UCSD-AML1 (cell line): ENCODE measurements around the gene WFDC10A.
"Not testable (repeated sequence)": the region's sequence is repeated elsewhere in the genome, so short reads cannot be mapped to it uniquely, and the experiment has no call there.

Experiments used
- DNase-seq: peaks from one replicate; lab custom pipeline; 2025; ENCODE audit not compliant: unreplicated experiment; lab: John Stamatoyannopoulos, UW

The WFDC10A gene

DNA sequence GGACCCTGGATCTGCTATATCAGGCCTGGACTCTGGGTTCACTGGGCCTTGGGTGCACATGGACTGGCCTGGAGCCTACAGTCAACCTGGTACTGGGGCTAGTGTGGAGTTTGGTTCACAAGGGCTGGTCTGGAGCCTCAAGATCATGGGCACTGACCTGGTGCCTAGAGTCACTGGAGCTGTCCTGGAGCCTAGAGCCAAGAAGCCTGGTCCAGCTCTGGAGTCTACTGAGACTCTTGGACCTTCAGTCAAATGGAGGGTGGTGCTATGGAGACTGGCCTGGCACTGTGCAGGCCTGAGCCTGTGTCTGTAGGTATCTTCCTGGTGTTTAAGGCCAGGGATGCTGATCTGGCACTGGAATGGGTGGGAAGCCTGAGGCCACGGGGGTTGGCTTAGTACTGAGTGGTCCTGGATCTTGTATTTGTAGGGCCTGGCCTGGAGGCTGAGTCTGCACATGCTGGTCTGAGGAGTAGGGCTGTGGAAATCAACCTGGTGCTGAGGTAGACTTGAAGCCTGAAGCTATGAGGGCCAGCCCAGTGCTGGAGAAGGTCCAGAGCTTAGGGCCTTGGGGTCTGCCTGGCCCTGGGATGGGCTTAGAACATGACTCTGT, 18.0 kb downstream of the WFDC10A start:
- DNase-seq: no peak

DNA sequence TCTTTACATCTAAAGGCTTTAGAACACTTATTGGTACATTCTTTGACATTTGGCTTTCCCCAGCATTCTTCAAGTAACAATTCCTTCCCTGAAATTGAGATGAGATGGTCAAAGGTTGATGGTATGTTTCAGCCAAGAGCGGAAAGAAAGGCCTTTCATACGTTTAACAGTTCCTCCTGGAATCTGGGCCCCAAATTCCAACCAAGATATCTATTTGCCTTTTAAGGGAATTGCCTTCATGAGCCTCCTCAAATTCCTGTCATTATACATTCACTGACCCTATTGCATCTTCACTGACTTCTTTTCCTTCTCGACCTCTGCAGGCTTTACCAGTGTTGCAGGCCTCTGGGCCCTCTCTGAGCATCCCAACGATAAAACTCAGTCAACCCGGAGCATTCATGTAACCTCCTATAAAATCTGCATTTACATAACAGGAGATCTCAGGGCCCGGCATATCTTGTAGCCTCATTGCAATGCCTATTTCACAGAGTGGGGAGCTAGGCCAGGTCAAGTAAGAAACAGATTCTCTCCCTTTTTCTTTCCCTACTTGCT, 19.8 kb downstream of the WFDC10A start:
- DNase-seq: no peak

DNA sequence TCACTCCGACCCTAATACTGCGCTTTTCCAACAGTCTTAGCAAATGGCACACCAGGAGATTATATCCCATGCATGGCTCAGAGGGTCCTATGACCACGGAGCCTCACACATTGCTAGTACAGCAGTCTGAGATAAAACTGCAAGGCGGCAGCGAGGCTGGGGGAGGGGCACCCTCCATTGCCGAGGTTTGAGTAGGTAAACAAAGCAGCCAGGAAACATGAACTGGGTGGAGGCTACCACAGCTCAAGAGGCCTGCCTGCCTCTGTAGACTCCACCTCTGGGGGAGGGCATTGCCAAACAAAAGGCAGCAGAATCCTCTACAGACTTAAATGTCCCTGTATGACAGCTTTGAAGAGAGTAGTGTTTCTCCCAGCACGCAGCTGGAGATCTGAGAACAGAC, 22.2 kb downstream of the WFDC10A start:
- DNase-seq: not testable (repeated sequence)

DNA sequence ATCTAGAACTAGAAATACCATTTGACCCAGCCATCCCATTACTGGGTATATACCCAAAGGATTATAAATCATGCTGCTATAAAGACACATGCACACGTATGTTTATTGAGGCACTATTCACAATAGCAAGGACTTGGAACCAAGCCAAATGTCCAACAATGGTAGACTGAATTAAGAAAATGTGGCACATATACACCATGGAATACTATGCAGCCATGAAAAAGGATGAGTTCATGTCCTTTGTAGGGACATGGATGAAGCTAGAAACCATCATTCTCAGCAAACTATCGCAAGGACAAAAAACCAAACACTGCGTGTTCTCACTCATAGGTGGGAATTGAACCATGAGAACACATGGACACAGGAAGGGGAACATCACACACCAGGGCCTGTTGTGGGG, 27.5 kb downstream of the WFDC10A start:
- not testable (repeated sequence) for DNase-seq

DNA sequence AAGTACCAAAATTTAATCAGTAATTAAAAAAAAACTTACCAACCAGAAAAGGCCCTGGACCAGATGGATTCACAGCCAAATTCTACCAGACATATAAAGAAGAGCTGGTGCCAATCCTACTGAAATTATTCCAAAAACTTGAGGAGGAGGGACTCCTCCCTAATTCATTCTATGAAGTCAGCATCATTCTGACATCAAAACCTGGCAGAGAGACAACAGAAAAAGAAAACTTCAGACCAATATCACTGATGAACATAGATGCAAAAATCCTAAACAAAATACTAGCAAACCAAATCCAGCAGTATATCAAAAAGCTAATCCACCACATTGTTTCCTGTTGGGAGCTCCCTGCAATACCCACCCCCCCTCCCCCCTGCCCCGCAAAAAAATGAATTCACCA, 40.6 kb downstream of the WFDC10A start, which contains the start of gene WFDC11:
Gene WFDC11 (minus strand): TSS at position 101 of the 400 bp plus-strand sequence. CDS start 19,639 bp downstream, outside the sequence.
- DNase-seq: no peak

DNA sequence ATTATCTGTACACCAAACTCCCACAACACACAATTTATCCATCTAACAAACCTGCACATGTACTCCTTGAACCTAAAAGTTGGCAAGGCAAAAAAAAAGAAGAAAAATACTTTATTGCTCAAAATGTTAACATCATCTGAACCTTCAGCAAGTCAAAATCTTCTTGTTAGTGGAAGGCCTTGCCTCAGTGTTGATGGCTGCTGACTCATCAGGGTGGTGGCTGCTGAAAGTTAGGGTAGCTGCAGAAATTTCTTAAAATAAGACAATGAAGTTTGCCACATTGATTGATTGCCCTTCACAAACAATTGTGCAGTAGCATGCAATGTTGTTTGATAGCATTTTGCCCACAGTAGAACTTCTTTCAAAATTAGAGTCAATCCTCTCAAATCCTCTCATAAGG, 43.2 kb downstream of the WFDC10A start:
- no peak for DNase-seq

DNA sequence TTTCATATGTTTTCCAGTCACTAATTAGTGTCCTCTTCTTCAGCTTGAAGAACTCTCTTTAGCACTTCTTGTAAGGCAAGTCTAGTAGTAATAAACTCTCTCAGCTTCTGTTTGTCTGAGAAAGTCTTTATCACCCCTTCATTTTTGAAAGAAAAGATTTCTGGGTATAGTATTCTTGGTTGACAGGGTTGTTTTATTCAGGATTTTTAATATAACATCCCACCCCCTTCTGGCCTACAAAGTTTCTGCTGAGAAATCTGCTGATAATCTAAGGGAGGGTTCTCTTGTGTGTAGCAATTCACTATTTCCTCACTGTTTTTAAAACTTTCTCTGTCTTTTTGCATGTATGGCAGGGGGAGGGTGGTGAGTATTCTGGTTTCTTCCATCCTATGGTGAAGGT, 50.1 kb downstream of the WFDC10A start:
- no peak for DNase-seq
